ENCODE measurements around the gene TTC38.

TTC38 gene

DNA sequence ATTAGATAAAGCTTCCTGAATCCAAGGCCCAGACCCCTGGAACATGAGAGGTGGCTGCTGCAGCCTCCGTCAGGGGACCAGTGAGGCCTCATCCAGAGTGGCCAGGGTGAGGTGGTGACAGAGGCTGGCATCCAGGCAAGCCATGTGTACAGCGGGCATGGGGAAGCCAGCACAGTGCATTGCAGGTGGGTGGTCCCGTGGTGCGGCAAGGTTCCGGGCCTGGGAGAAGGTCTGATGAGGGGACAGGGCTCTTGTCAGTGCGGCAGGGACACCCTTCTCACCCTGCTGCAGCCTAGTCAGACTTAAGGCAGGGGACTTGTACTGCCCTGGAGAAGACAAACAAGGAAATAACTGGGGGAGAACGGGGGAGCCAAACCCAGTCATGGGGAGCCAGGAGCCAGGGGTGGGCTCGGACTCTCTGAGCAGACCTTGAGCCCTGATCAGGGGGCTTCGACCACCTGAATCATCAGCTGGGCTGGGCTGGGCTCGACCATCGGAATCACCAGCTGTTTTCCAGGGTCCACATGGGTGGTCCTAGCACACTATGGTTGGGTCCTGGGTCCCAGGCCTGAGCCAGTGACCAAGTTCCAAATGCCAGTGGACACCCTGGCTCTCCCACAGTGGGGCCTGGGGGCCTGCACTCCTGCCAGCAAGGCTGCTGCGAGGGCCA lies 5.1 kb downstream of the TTC38 start:
- H3K27ac ChIP-seq, result no peak overlapping the region
- TF ChIP-seq CTCF (conservative IDR thresholded peaks at IDR 0.05), result no peak

DNA sequence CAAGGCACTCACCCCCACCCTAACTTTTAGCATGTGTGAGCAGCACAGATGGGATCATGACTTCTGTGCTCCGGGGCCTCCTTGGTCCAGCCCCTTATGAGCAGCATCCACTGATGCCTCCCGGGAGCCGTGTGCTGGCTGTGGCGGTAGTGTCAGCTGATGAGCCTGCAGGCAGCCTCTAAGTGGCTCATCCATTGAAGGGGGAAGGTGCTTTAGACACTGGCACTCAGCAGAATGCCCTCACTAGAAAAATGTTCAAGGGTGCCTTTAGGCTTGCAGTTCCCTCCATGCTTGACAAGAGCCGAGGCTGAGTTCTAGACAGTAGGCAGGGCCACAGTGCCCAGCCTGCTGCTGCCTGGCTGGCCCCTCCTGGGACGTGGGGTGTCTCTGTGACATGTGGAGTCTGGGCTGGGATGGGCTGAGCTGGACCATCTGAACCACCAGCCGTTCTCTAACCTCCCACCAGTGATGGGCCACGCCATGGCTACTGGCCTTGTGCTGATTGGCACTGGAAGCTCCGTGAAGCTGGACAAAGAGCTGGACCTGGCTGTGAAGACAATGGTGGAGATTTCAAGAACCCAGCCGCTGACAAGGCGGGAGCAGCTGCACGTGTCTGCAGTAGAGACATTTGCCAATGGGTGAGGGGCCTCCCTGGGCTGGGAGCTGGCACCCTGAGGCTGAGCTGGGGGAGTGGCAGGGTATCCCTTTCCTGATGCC lies 5.8 kb downstream of the TTC38 start:
- TF ChIP-seq CTCF (conservative IDR thresholded peaks at IDR 0.05), result no peak
- no peak overlapping the region for H3K27ac ChIP-seq

- H3K27ac ChIP-seq, result no peak overlapping the region
Observed at GRCh38 chr22:46274381-46274780, 6.6 kb downstream of the TTC38 start.

GRCh38 chr22:46275455-46276122 lies 7.8 kb downstream of the TTC38 start:
- no peak overlapping the region for H3K27ac ChIP-seq
- TF ChIP-seq CTCF (conservative IDR thresholded peaks at IDR 0.05), result no peak

More at GRCh38 chr22:46274381-46274780, 6.6 kb downstream of the TTC38 start:
- no peak for TF ChIP-seq CTCF (conservative IDR thresholded peaks at IDR 0.05)

GRCh38 chr22:46276563-46276962 lies 8.8 kb downstream of the TTC38 start:
- no peak for TF ChIP-seq CTCF (conservative IDR thresholded peaks at IDR 0.05)

DNA sequence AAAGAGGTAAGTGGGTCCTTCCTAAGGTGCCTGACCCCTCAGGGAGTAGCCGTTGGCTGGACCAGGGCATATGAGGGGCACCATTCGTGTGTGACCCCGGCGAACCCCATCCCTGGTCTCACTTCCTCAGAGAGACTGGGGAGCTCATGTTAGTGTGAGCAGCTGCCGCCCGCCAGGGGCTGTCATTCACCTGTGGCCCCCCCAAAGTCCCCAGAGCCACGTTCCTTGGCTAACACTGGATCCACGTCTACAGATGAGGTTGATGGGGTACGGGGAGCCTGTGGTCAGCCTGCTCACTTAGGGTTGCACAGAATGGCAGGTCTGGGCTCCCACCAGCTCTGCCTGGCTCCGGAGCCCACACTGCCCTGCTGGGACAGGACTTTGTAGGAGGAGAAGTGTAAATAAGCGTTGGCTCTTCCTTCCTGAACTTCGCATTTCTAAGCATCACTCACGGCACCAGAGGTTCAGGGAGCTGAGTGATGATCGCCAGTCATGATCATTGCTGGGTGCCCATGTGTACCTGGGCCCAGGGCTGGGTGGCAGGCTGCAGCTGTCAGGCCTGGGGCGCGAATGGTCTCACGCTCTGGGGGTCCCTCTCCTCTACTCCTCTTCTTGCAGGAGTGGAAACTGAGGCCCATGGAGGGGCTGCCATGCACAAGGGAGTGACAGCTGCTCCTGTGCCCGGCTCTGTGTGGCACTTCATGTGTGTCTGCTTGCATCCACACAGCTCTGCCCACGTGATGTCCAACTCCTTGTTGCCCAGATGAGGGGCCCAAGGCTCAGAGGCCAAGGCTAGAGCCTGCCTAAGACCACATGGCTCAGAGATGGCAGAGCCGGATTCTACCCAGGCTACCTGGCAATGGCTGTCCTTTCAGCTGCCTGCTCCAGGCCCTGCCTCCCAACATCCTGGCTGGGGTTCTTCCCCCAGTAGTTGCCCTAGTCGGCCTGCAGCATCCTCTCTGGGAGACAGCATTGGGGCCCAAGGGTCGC lies 11.1 kb downstream of the TTC38 start:
- no peak overlapping the region for H3K27ac ChIP-seq
- TF ChIP-seq CTCF (conservative IDR thresholded peaks at IDR 0.05), result no peak

More at GRCh38 chr22:46276563-46276962, 8.8 kb downstream of the TTC38 start:
- no peak overlapping the region for H3K27ac ChIP-seq
